ENCODE measurements around the gene IGFBP2.

- TF ChIP-seq CHD2 (IDR thresholded peaks at IDR 0.05; ENCODE audit: low read length, partially characterized antibody): no peak
- no peak for TF ChIP-seq REST (IDR thresholded peaks at IDR 0.05; ENCODE audit: low read depth, low read length)
- no peak for TF ChIP-seq CTCF (IDR thresholded peaks at IDR 0.05)
- peak; percentile 64 for TF ChIP-seq TCF12 (IDR thresholded peaks at IDR 0.05)
- no peak for TF ChIP-seq SMC3 (IDR thresholded peaks at IDR 0.05; ENCODE audit: low read depth, low read length)
- no peak for TF ChIP-seq MXI1 (IDR thresholded peaks at IDR 0.05; ENCODE audit: low read depth, low read length)
- no peak for TF ChIP-seq GATA2 (CRISPR knock-in tag; IDR thresholded peaks at IDR 0.05)
- no peak for TF ChIP-seq SIN3A (IDR thresholded peaks at IDR 0.05; ENCODE audit: borderline replicate concordance, low read depth, low read length)
- TF ChIP-seq MEF2A (IDR thresholded peaks at IDR 0.05; ENCODE audit: borderline replicate concordance, low read depth): no peak
- no peak for TF ChIP-seq RCOR1 (IDR thresholded peaks at IDR 0.05; ENCODE audit: low read length)
- no peak for TF ChIP-seq RFX5 (IDR thresholded peaks at IDR 0.05; ENCODE audit: low read length)
- no peak for TF ChIP-seq EZH2phosphoT487 (IDR thresholded peaks at IDR 0.05; ENCODE audit: borderline replicate concordance, low read depth)
Measured at GRCh38 chr2:216643986-216644659, 10.9 kb downstream of the IGFBP2 start.
